GM10248 (cell line): ENCODE data around the gene NCOA3.
"Not testable (repeated sequence)": the region's sequence is repeated elsewhere in the genome, so short reads cannot be mapped to it uniquely, and the experiment has no call there.

Source experiments
- CTCF ChIA-PET: fragments of 300-600 bp; sonication (Branson Sonifier 250); formaldehyde crosslinking; extraction: SDS; loops from one replicate; lab custom pipeline; 2021; ENCODE audit warnings: antibody characterized with exemption; lab: Yijun Ruan, JAX
- POLR2A ChIA-PET: fragments of 350-650 bp; sonication (Branson Sonifier 250); formaldehyde crosslinking; extraction: SDS; loops from one replicate; lab custom pipeline; 2020; ENCODE audit warnings: antibody characterized with exemption; lab: Yijun Ruan, JAX
- DNase-seq: peaks from one replicate; pipeline ENCODE4 v3.0.0; 2012; ENCODE audit errors: extremely low spot score
- CTCF ChIP-seq: IDR thresholded peaks from 2 replicates; pipeline ENCODE4 v1.5.1; 2012; ENCODE audit warnings: mild to moderate bottlenecking, low read depth; ENCODE audit errors: extremely low read depth, missing control alignments, control extremely low read depth

NCOA3 gene

DNA sequence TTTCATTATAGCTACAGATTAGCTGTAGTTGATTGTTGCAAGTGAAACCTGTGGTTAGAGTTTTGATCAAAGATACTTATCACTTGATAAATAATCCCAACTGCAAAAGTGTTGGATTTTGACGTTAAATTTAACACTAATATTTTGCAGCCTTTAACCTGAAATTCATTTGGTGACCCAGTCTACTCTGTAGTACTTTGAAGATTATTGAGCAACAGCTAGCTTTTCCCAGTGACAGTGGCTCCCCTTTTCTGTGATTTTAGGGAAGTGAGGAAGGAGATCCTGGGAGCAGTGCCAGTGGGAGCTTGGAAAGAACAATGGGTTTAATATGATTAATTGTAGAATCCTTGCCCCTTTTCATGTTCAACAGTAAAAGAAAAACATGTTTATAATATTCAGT lies 76.9 kb downstream of the NCOA3 start:
- CTCF ChIA-PET, result interaction anchor here (1.3 to 2.3 kb wide), 6 partner anchors 11 to 221 kb away, joined by 3 to 9 read pairs (median 6); no protein-coding TSS in a partner anchor
- POLR2A ChIA-PET, result interaction anchor here (1.1 kb wide), 2 partner anchors 10 to 14 kb away, joined by 3 read pairs; no protein-coding TSS in a partner anchor
- TF ChIP-seq CTCF, result no peak
- DNase-seq, result no peak

GRCh38 chr20:47580686-47581085 lies 79.0 kb downstream of the NCOA3 start:
- POLR2A ChIA-PET, DNase-seq: not testable (repeated sequence)
- CTCF ChIA-PET, result interaction anchor here (2.2 kb wide), 1 partner anchor 45 kb away, joined by 6 read pairs; no protein-coding TSS in a partner anchor

DNA sequence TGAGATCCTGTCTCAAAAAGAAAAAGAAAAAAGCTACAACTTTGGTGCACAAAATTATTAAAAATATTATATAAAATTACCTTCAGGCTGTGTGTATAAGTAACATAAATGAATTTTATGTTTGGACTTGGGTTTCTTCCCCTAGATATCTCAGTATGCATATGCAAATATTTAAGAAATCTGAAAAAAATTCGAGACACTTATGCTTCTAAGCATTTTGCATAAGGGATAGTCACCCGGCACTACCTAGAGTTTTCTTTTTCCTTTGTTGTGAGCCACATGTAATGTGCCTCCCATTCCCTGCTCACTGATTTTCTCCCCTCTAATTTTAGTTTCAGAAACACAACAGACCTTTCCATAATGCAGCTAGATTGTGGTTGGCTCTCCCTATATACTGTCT lies 79.4 kb downstream of the NCOA3 start:
- DNase-seq, result no peak
- CTCF ChIA-PET, result interaction anchor here (2.2 kb wide), 1 partner anchor 45 kb away, joined by 6 read pairs; no protein-coding TSS in a partner anchor
- POLR2A ChIA-PET, result no interaction called here
- no peak for TF ChIP-seq CTCF

GRCh38 chr20:47583551-47583950 lies 81.9 kb downstream of the NCOA3 start:
- no peak for TF ChIP-seq CTCF
- no peak for DNase-seq
- CTCF ChIA-PET, result no interaction called here
- POLR2A ChIA-PET, result no interaction called here

- POLR2A ChIA-PET, result no interaction called here
- TF ChIP-seq CTCF, result no peak
Observed at GRCh38 chr20:47585087-47585747, 83.5 kb downstream of the NCOA3 start.

GRCh38 chr20:47586649-47587294 lies 85.1 kb downstream of the NCOA3 start:
- ChIA-PET POLR2A (no interaction called here), CTCF (interaction anchor here (1.1 kb wide), 1 partner anchor 49 kb away, joined by 3 read pairs; no protein-coding TSS in a partner anchor)
- TF ChIP-seq CTCF, result no peak
- no peak for DNase-seq

More at GRCh38 chr20:47585087-47585747, 83.5 kb downstream of the NCOA3 start:
- peak; percentile 31 for DNase-seq
- CTCF ChIA-PET, result interaction anchor here (0.9 to 1.4 kb wide), 4 partner anchors 13 to 201 kb away, joined by 3 to 6 read pairs (median 4); partner anchors contain the start of gene NCOA3
